ENCODE results near the gene NKD2.

DNA sequence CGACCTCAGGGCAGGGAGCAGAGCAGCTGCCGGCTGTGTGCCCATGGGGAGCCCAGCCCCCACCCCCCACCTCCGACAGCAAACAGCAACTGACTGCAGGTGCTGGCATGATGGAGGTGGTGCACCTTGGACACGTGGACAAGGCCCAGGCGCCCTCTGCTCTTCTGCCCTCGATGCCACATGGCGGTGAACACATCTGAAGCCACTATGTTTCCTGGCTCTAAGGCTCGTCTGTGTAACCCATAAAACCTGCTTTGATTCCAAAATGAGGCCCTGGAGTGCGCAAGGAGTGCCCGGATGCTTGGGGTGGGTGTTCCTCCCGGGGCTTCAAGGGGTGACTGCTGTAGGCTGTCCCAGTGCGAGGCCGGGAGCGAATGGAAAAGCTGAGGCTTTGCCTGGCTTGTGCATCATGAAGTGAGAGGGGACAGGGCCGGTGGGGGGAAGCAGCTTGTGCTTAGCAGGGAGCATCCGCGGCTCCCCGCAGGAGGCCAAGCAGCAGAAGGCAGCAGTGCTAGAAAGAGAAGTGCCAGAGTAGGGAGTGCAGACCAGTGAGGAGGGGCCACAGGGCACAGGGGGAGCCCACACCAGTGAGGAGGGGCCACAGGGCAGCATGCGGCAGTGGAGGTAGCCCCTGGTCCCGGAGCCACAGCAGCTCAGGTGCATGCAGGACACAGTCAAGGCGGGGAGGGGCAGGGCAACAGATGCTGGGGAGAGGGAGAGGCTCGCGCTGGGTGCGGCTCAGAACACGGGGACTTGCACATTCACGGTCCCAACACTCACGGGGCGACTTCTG, 30.0 kb downstream of the NKD2 start:
- no peak for TF ChIP-seq CTCF (conservative IDR thresholded peaks at IDR 0.05; ENCODE audit: low read length)
- no peak for TF ChIP-seq EZH2phosphoT487 (IDR thresholded peaks at IDR 0.05; ENCODE audit: borderline replicate concordance, low read depth, low read length)

Measured in OCI-LY7 (cell line).